Keratinocyte (primary cell): ENCODE data around the gene NHSL2.
"Not testable (repeated sequence)": the region's sequence is repeated elsewhere in the genome, so short reads cannot be mapped to it uniquely, and the experiment has no call there.

ENCODE experiments used
- EZH2 ChIP-seq: IDR thresholded peaks from one replicate; pipeline ENCODE4 v1.6.1; 2012; ENCODE audit warnings: inconsistent platforms, mild to moderate bottlenecking, low read length, moderate library complexity
- TF ChIP-seq, protein P1 (sequence below), 3 experiments: IDR thresholded peaks in 1 of 3; conservative IDR thresholded peaks in 1 of 3; optimal IDR thresholded peaks in 1 of 3; 2 replicates in 2 of 3; 3 replicates in 1 of 3; pipeline versions ENCODE3 to v1.5.1; 2011; ENCODE audit warnings: low read length in 3 of 3, mild to moderate bottlenecking in 3 of 3, moderate library complexity in 2 of 3, control low read depth in 1 of 3, inconsistent platforms in 1 of 3; ENCODE audit not compliant: insufficient read depth in 2 of 3; ENCODE audit errors: extremely low read depth in 1 of 3

DNA sequence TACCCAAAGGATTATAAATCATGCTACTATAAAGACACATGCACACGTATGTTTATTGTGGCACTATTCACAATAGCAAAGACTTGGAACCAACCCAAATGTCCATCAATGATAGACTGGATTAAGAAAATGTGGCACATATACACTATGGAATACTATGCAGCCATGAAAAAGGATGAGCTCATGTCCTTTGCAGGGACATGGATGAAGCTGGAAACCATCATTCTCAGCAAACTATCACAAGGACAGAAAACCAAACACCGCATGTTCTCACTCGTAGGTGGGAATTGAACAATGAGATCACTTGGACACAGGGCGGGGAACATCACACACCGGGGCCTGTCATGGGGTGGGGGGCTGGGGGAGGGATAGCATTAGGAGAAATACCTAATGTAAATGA is 265.6 kb downstream of the NHSL2 start:
- TF ChIP-seq, protein P1, sequence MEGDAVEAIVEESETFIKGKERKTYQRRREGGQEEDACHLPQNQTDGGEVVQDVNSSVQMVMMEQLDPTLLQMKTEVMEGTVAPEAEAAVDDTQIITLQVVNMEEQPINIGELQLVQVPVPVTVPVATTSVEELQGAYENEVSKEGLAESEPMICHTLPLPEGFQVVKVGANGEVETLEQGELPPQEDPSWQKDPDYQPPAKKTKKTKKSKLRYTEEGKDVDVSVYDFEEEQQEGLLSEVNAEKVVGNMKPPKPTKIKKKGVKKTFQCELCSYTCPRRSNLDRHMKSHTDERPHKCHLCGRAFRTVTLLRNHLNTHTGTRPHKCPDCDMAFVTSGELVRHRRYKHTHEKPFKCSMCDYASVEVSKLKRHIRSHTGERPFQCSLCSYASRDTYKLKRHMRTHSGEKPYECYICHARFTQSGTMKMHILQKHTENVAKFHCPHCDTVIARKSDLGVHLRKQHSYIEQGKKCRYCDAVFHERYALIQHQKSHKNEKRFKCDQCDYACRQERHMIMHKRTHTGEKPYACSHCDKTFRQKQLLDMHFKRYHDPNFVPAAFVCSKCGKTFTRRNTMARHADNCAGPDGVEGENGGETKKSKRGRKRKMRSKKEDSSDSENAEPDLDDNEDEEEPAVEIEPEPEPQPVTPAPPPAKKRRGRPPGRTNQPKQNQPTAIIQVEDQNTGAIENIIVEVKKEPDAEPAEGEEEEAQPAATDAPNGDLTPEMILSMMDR (optimal IDR thresholded peaks at IDR 0.05 in 1 of 3, IDR thresholded peaks at IDR 0.05 in 1 of 3, conservative IDR thresholded peaks at IDR 0.05 in 1 of 3; ENCODE audit: extremely low read depth in 1 of 3, insufficient read depth in 2 of 3, low read length in 3 of 3), result not testable (repeated sequence)
- not testable (repeated sequence) for TF ChIP-seq EZH2
